AG04449 (cell line): ENCODE results near the gene RARG.
"Not testable (repeated sequence)": the region's sequence is repeated elsewhere in the genome, so short reads cannot be mapped to it uniquely, and the experiment has no call there.

Source experiments
- CTCF ChIA-PET: fragments of 350-600 bp; formaldehyde crosslinking; extraction: SDS; loops from one replicate; lab custom pipeline; 2021; ENCODE audit warnings: antibody characterized with exemption; lab: Yijun Ruan, JAX
- POLR2A ChIA-PET: fragments of 400-600, 350-600 bp; formaldehyde crosslinking; extraction: SDS; loops from one replicate; lab custom pipeline; 2020; ENCODE audit warnings: antibody characterized with exemption, inconsistent platforms; lab: Yijun Ruan, JAX
- DNase-seq: peaks from one replicate; pipeline ENCODE4 v3.0.0-alpha.2; 2010; ENCODE audit warnings: low read depth, low spot score
- H3K4me3 ChIP-seq: 2 replicates; pipeline ENCODE4 v1.5.1; 2011; ENCODE audit warnings: low read depth, mild to moderate bottlenecking, control low read depth, low read length
- TF ChIP-seq, protein P1 (sequence below): IDR thresholded peaks from one replicate; pipeline ENCODE4 v1.5.1; 2011; ENCODE audit warnings: mild to moderate bottlenecking, moderate library complexity, low read length, control low read depth, inconsistent platforms; ENCODE audit not compliant: insufficient read depth; ENCODE audit errors: missing control alignments

Gene RARG

DNA sequence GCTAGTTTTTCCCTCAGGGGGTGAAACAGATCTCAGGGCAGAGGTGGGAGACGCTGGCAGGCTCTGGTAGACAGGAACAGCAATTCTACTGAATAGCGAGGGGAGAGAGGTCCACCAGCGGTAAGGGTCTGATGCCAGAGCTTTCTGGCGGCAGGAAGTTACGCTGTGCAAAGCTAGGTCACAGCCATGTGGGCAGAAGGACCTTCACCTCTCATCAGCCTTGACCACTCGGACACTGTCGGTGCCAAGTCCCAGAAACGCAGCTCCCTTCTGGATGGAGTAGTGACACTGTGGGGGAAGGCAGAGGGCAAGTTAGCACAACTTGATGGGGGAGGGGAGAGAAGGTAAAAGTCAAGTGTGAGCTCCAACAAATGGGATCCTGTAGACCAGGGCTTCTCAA is 61.8 kb downstream of the RARG start:
- CTCF ChIA-PET = interaction anchor here (1.1 to 13.4 kb wide), 2 partner anchors 10 to 71 kb away, joined by 3 to 148 read pairs; no protein-coding TSS in a partner anchor
- H3K4me3 ChIP-seq = no peak overlapping the region
- TF ChIP-seq, protein P1, sequence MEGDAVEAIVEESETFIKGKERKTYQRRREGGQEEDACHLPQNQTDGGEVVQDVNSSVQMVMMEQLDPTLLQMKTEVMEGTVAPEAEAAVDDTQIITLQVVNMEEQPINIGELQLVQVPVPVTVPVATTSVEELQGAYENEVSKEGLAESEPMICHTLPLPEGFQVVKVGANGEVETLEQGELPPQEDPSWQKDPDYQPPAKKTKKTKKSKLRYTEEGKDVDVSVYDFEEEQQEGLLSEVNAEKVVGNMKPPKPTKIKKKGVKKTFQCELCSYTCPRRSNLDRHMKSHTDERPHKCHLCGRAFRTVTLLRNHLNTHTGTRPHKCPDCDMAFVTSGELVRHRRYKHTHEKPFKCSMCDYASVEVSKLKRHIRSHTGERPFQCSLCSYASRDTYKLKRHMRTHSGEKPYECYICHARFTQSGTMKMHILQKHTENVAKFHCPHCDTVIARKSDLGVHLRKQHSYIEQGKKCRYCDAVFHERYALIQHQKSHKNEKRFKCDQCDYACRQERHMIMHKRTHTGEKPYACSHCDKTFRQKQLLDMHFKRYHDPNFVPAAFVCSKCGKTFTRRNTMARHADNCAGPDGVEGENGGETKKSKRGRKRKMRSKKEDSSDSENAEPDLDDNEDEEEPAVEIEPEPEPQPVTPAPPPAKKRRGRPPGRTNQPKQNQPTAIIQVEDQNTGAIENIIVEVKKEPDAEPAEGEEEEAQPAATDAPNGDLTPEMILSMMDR = no peak
- no peak for DNase-seq
- POLR2A ChIA-PET = no interaction called here

GRCh38 chr12:53169644-53170043 is 62.4 kb downstream of the RARG start:
- no peak for DNase-seq
- H3K4me3 ChIP-seq = no peak overlapping the region
- TF ChIP-seq, protein P1 = no peak
- ChIA-PET POLR2A (no interaction called here), CTCF (interaction anchor here (1.1 to 13.4 kb wide), 2 partner anchors 9 to 70 kb away, joined by 3 to 148 read pairs; no protein-coding TSS in a partner anchor)

DNA sequence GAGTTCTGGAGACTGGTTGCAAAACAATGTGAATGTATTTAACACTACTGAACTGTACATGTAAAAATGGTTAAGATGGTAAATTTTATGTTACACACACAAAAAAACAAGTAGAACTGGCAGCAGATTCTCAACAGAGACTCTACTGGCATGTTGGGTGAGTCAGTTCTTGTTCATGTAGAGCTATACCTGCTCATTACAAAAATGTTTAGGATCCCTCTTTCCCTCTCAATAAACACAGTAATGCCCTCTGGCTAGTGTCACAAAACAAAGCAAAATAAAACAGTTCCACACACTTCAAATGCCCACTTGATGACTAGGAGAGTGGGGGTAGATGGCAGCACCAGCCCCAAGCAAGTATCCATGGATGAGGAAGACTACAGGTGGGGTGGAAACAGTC is 65.2 kb downstream of the RARG start:
- POLR2A ChIA-PET = no interaction called here
- TF ChIP-seq, protein P1 = no peak
- no peak overlapping the region for H3K4me3 ChIP-seq
- no peak for DNase-seq
- CTCF ChIA-PET = interaction anchor here (2.8 kb wide), 1 partner anchor 10 kb away, joined by 9 read pairs; no protein-coding TSS in a partner anchor

DNA sequence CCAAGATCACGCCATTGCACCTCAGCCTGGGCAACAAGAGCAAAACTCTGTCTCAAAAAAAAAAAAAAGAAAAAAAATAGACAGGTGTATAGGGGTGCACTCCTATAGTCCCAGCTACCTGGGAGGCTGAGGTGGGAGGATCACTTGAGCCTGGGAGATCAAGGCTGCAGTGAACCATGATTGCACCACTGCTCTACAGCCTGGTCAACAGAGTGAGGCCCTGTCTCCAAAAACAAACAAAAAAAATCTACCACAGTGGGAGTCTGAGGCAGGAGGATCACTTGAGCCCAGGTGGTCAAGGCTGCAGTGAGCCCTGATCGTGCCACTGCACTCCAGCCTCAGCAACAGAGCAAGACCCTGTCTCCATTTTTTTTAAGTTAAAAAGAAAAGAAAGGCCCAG is 69.0 kb downstream of the RARG start:
- not testable (repeated sequence) for DNase-seq, H3K4me3 ChIP-seq
- POLR2A ChIA-PET = interaction anchor here (1.1 kb wide), 1 partner anchor 10 kb away, joined by 3 read pairs; no protein-coding TSS in a partner anchor
- CTCF ChIA-PET = interaction anchor here (0.9 kb wide), 1 partner anchor 49 kb away, joined by 5 read pairs; no protein-coding TSS in a partner anchor

DNA sequence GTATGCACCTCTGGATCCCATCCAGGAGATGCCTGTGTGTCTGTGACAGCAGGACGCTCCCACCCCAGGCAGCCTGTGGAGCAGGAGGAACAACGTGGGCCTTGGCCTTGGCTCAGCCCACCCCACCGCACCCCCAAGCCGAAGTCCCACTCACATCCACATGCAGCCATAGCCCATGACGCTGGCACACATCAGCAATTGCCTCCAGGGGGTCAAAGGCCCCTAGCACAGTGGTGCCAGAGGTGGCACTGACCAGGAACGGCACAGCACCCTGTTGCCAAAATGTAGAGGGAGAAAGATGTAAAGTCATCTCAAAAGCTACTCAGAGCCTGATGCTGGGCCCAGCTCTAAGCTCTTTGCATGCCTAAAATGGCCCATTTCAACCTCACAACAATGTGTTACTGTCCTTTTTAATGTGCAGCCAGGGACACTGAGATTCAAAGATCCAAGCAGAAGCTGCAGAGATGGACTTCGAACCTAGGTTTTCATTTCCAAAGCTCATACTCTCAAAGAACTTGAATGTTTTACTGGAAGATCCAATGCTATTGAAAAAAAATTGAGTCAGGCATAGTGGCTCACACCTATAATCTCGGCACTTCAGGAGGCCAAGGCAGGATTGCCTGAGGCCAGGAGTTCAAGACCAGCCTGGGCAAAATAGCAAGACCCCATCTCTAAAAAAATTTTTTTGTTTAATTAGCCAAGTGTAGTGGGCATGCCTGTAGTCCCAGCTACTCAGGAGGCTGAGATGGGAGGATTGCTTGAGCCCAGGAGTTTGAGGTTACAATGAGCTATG is 70.7 kb downstream of the RARG start:
- ChIA-PET CTCF (interaction anchor here (0.8 to 6.0 kb wide), 25 partner anchors 10 to 184 kb away, joined by 3 to 148 read pairs (median 19); partner anchors contain the start of genes AAAS, CSAD, ESPL1 and SOAT2), POLR2A (interaction anchor here (0.7 to 2.1 kb wide), 2 partner anchors 20 to 160 kb away, joined by 3 to 8 read pairs; partner anchors contain the start of genes CSAD and ZNF740)
- TF ChIP-seq, protein P1 = no peak
- no peak overlapping the region for H3K4me3 ChIP-seq
- no peak for DNase-seq

GRCh38 chr12:53160673-53161072 is 71.3 kb downstream of the RARG start:
- no peak for DNase-seq
- POLR2A ChIA-PET = interaction anchor here (0.7 to 2.1 kb wide), 2 partner anchors 20 to 160 kb away, joined by 3 to 8 read pairs; partner anchors contain the start of genes CSAD and ZNF740
- TF ChIP-seq, protein P1 = no peak
- CTCF ChIA-PET = interaction anchor here (0.8 to 6.0 kb wide), 39 partner anchors 10 to 188 kb away, joined by 3 to 148 read pairs (median 10); partner anchors contain the start of genes AAAS, CSAD, ESPL1 and MYG1
- no peak overlapping the region for H3K4me3 ChIP-seq
